GM12892 (cell line): ENCODE results near the gene SLC6A20.

Experiments
- POLR2A ChIP-seq: IDR thresholded peaks from 2 replicates; pipeline ENCODE4 v1.6.1; 2011; ENCODE audit warnings: low read depth, low read length, control low read depth
- POLR2AphosphoS5 ChIP-seq: IDR thresholded peaks from 2 replicates; pipeline ENCODE4 v1.6.1; 2011; ENCODE audit warnings: low read depth, low read length, control low read depth

GRCh38 chr3:45817831-45818522 is 21.6 kb upstream of the SLC6A20 start:
- TF ChIP-seq POLR2AphosphoS5 (no peak), POLR2A (no peak)
